HG03469 (cell line): ENCODE data around the gene IGSF3.

Experiments used
- ATAC-seq: cut with Tn5 transposase; IDR thresholded peaks from one replicate; pipeline ENCODE4 v1.9.1; 2021; ENCODE audit warnings: mild to moderate bottlenecking, moderate library complexity, moderate number of reproducible peaks; ENCODE audit not compliant: unreplicated experiment

IGSF3 gene

GRCh38 chr1:116667575-116668105, at the start of gene IGSF3:
TSS of gene IGSF3 (minus strand) at chr1:116667733. CDS start at chr1:116666326, 1,407 bp downstream.
- no peak for ATAC-seq

- ATAC-seq = no peak
Measured at GRCh38 chr1:116717318-116717717, 49.8 kb upstream of the IGSF3 start.

GRCh38 chr1:116716391-116716790, 48.9 kb upstream of the IGSF3 start:
- no peak for ATAC-seq

GRCh38 chr1:116713474-116713873, 45.9 kb upstream of the IGSF3 start:
- ATAC-seq = no peak

GRCh38 chr1:116712510-116712909, 45.0 kb upstream of the IGSF3 start:
- ATAC-seq = no peak

GRCh38 chr1:116711263-116711840, 43.8 kb upstream of the IGSF3 start:
- ATAC-seq = no peak

GRCh38 chr1:116710420-116711262, 43.1 kb upstream of the IGSF3 start:
- no peak for ATAC-seq

GRCh38 chr1:116709666-116710167, 42.2 kb upstream of the IGSF3 start:
- no peak for ATAC-seq

GRCh38 chr1:116708255-116708900, 40.8 kb upstream of the IGSF3 start:
- no peak for ATAC-seq

GRCh38 chr1:116706841-116707240, 39.3 kb upstream of the IGSF3 start:
- ATAC-seq = no peak

GRCh38 chr1:116706123-116706522, 38.6 kb upstream of the IGSF3 start:
- no peak for ATAC-seq

- no peak for ATAC-seq
Measured at GRCh38 chr1:116704278-116704677, 36.7 kb upstream of the IGSF3 start.

GRCh38 chr1:116699605-116700004, 32.1 kb upstream of the IGSF3 start:
- no peak for ATAC-seq

- no peak for ATAC-seq
Measured at GRCh38 chr1:116698244-116698595, 30.7 kb upstream of the IGSF3 start.

- no peak for ATAC-seq
Measured at GRCh38 chr1:116697548-116698243, 30.2 kb upstream of the IGSF3 start.

GRCh38 chr1:116694524-116694923, 27.0 kb upstream of the IGSF3 start:
- no peak for ATAC-seq

- no peak for ATAC-seq
Measured at GRCh38 chr1:116693759-116694480, 26.4 kb upstream of the IGSF3 start.

- no peak for ATAC-seq
Measured at GRCh38 chr1:116692879-116693278, 25.3 kb upstream of the IGSF3 start.

GRCh38 chr1:116690849-116691406, 23.4 kb upstream of the IGSF3 start:
- no peak for ATAC-seq

GRCh38 chr1:116690396-116690848, 22.9 kb upstream of the IGSF3 start:
- no peak for ATAC-seq
